Glutamatergic neuron (in vitro differentiated cells): Measurements from ENCODE around the gene GATC. TPM values are rescaled to one million over a fixed set of nuclear protein-coding genes. Genes with fewer than 3 reads are reported as not detected.
A peak's percentile ranks its signal among the peaks of the same experiment; 100 is the strongest.

Experiments
- DNase-seq: peaks from one replicate; pipeline ENCODE4 v3.0.0; 2022
- H3K27ac Mint-ChIP-seq: one replicate; pipeline ENCODE4 v1.8.0; 2020; ENCODE audit warnings: mild to moderate bottlenecking, mixed read lengths, inconsistent platforms; ENCODE audit not compliant: unreplicated experiment
- H3K27me3 Mint-ChIP-seq: one replicate; pipeline ENCODE4 v1.8.0; 2020; ENCODE audit warnings: mild to moderate bottlenecking, moderate library complexity, mixed read lengths, inconsistent platforms; ENCODE audit not compliant: unreplicated experiment
- H3K36me3 Mint-ChIP-seq: one replicate; pipeline ENCODE4 v1.8.0; 2020; ENCODE audit warnings: mild to moderate bottlenecking, mixed read lengths, inconsistent platforms; ENCODE audit not compliant: unreplicated experiment
- H3K4me1 Mint-ChIP-seq: one replicate; pipeline ENCODE4 v1.8.0; 2020; ENCODE audit warnings: mild to moderate bottlenecking, low read depth, mixed read lengths, inconsistent platforms; ENCODE audit not compliant: unreplicated experiment
- H3K4me3 Mint-ChIP-seq: one replicate; pipeline ENCODE4 v1.8.0; 2020; ENCODE audit warnings: mild to moderate bottlenecking, mixed read lengths, inconsistent platforms; ENCODE audit not compliant: unreplicated experiment
- H3K9me3 Mint-ChIP-seq: one replicate; pipeline ENCODE4 v1.8.0; 2020; ENCODE audit warnings: mild to moderate bottlenecking, moderate library complexity, mixed read lengths, inconsistent platforms; ENCODE audit not compliant: unreplicated experiment
- total RNA-seq: library from RNA; stranded (reverse); fragmentation: NEBNext Ultra II Directional; extraction: Animal tissue kit (Norgen Biotek cat#: 25700); gene quantifications from one replicate; pipeline ENCODE4 v1.2.1, GENCODE V29; 2021; ENCODE audit not compliant: unreplicated experiment
- TF ChIP-seq, protein P1 (sequence below): fragments of 200-600 bp; sonication (generic); IDR thresholded peaks from one replicate; pipeline ENCODE4 v1.5.0; 2021; ENCODE audit not compliant: partially characterized antibody, unreplicated experiment

Gene GATC
- total RNA-seq, 1 donor from 2014 or later = 16.8 TPM

DNA sequence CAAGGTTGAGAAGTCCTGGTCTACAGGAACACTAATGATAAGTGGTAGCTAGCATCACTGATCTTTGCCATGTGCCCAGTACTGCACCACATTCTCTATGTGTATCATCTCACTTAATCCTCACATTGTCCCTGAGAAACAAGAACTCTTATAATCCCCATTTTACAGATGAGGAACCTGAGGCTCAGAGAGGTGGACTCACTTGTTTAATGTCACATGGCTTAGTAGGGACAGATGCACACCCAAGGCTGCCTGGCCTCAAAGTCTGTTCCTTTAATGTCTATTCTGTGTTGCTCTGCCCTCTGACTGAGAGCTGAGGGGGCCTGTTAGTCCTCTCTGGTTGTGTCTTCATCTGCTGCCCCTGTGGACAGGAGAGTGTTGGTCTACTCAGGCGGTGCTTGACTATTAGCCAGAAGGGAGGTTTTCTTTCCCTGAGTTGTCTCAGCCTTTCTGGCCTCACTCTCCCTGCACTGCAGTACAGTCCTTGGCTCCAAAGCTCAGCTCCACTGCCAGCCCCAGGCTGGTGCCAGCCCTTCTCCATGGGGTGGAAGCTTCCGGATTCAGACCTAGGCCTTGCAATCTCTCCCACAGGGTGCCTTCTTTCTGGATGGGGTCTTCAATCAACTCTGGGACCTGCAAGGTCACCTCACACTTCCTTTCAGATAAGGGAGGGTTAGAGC, 44.7 kb downstream of the GATC start:
- H3K27me3 Mint-ChIP-seq = peaks cover 11% of the 10 kb centered on the region
- peaks cover 9% of the 10 kb centered on the region for H3K9me3 Mint-ChIP-seq
- TF ChIP-seq, protein P1, sequence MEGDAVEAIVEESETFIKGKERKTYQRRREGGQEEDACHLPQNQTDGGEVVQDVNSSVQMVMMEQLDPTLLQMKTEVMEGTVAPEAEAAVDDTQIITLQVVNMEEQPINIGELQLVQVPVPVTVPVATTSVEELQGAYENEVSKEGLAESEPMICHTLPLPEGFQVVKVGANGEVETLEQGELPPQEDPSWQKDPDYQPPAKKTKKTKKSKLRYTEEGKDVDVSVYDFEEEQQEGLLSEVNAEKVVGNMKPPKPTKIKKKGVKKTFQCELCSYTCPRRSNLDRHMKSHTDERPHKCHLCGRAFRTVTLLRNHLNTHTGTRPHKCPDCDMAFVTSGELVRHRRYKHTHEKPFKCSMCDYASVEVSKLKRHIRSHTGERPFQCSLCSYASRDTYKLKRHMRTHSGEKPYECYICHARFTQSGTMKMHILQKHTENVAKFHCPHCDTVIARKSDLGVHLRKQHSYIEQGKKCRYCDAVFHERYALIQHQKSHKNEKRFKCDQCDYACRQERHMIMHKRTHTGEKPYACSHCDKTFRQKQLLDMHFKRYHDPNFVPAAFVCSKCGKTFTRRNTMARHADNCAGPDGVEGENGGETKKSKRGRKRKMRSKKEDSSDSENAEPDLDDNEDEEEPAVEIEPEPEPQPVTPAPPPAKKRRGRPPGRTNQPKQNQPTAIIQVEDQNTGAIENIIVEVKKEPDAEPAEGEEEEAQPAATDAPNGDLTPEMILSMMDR = no peak
- H3K4me1 Mint-ChIP-seq = peaks cover 3% of the 10 kb centered on the region
- no peak overlapping the region for H3K4me3 Mint-ChIP-seq
- H3K36me3 Mint-ChIP-seq = peaks cover 5% of the 10 kb centered on the region
- DNase-seq = no peak
- no peak overlapping the region for H3K27ac Mint-ChIP-seq

DNA sequence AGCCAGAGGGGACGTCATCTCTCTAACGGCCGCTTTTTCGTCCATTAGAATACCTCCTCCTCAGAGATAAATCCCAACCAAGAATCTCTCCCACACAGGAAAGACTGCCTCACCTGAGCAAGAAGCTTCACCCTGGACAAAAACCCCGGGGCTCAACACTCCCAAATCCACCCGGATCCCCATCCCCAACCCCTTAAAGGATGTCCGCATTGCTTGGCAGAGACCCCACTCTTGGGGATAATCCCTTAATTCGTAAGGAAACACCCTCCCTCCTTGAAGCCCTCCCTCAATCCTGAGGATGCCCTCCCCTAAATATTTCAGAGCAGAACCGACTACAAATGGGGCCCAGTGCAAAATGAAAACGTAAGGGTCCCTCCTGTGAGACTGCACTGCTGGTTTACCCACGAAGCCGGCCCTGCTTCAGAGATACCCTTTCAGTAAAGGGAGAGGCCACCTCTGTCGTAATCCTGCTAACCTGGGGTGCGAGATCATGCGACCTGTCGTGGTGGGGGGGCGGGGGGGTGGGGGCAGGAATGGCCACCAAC, 49.0 kb downstream of the GATC start:
- TF ChIP-seq, protein P1 = no peak
- Mint-ChIP-seq H3K27ac (peak overlapping the region; percentile 36), H3K4me3 (peak overlapping the region; percentile 79), H3K4me1 (peaks cover 6% of the 10 kb centered on the region), H3K9me3 (peaks cover 10% of the 10 kb centered on the region), H3K27me3 (peaks cover 6% of the 10 kb centered on the region), H3K36me3 (no peaks in the 10 kb centered on the region)
- no peak for DNase-seq

DNA sequence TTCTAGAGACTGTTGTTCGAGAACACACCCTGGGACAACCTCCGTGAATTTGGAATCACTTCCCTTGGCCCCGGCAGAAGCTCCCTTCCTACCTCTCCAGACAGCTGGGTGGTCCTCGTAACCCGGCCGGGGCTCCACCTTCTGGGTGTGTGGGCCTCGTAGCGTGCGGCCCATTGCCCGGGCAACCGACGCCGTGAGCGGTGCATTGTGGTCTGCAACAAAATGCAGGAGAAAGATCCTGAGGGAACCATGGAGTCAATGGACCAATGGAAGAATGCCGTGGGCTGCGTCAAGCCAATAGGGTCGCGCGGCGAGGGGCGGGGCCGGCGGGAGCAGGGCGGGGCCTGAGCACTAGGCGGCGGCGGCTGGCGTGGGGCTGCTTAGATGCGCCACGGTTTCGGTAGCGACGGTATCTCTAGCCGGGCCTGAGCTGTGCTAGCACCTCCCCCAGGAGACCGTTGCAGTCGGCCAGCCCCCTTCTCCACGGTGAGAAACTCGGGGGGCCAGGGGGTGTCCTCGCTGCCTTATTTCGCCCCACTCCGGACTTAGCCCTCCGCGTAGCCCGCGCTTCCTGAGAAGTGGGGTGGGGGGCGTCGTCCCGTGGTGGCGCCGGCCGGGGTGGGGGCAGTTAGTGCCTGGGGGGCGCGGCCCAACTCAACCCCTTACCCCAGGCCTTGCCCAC, 49.6 kb downstream of the GATC start, which contains the start of gene DYNLL1:
Gene DYNLL1, plus strand, starts transcription at position 383 of the 682 bp plus-strand sequence. CDS start 309 bp downstream, outside the sequence.
- Mint-ChIP-seq H3K36me3 (no peaks in the 10 kb centered on the region), H3K27me3 (peaks cover 6% of the 10 kb centered on the region), H3K4me3 (peak within 1 kb of the TSS; percentile 98), H3K27ac (peak within 1 kb of the TSS; percentile 40), H3K4me1 (peaks cover 6% of the 10 kb centered on the region), H3K9me3 (peaks cover 10% of the 10 kb centered on the region)
- peak; percentile 98 for DNase-seq
- TF ChIP-seq, protein P1 = no peak

DNA sequence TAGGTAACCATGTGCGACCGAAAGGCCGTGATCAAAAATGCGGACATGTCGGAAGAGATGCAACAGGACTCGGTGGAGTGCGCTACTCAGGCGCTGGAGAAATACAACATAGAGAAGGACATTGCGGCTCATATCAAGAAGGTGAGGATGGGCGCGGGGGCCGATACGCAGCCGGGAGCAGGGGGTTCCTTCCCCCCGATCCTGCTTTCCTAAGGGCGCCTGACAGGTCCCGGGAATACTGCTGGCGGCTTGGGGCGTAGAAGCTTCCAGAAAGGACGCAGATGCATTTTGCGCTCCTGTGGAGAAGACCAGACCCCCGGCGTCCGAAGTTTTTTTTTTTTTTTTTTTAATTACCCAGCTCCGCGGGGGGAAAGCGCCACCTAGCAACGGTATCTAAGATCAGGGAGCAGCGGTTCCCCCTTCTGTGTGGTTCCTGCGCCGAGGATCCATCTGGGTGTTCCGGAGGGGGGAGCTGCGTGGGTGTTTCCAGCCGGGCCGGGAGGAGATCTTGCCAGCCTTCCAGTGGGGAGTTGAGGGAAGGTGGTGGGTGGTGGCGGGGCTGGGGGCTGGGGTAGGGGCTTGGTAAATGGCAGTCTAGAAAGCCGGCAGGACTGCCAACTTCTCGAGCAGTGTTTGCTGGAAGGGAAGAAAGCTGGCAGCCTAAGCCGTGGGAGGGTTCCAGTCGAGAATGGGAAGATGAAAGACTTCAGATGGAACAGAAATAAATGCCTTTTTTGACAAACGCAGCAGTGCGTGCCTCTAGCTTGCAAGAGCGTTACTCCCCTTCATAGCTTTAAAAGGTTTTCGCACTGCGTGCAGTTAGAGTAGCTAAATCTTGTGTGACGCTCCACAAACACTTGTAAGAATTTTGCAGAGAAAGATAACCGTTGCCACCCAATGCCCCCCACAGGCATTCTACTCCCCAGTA, 50.4 kb downstream of the GATC start:
- peaks cover 4% of the 10 kb centered on the region for H3K27me3 Mint-ChIP-seq
- peaks cover 10% of the 10 kb centered on the region for H3K9me3 Mint-ChIP-seq
- H3K36me3 Mint-ChIP-seq = no peaks in the 10 kb centered on the region
- peak overlapping the region; percentile 98 for H3K4me3 Mint-ChIP-seq
- H3K27ac Mint-ChIP-seq = peak overlapping the region; percentile 40
- peaks cover 6% of the 10 kb centered on the region for H3K4me1 Mint-ChIP-seq
- TF ChIP-seq, protein P1 = no peak
- peak; percentile 47 for DNase-seq
